ENCODE measurements around the gene CNFN.

DNA sequence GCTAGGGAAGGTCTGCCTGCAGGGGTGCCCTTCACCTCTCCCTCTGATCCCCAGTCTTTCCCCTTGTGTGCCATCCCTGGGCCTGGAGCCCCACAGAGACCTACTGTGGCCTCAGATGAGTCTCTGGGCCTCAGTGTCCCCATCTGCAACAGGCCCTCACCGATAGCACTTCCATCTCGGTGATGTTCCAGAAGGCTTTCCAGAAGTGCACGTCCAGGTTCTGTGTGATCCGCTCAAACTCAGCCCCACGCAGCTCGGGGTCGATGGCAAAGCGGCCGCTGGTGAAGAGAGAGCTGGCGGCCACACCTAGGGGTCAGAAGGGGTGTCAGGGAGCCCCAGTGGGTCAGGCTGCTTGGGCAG, 17.7 kb upstream of the CNFN start:
- TF ChIP-seq CTCF (IDR thresholded peaks at IDR 0.05 in 2 of 3, conservative IDR thresholded peaks at IDR 0.05 in 1 of 3; ENCODE audit: control insufficient read depth in 2 of 3, extremely low read depth in 1 of 3, insufficient read depth in 1 of 3, low read depth in 3 of 3, low read length in 3 of 3) = no peak
- TF ChIP-seq, protein P1, sequence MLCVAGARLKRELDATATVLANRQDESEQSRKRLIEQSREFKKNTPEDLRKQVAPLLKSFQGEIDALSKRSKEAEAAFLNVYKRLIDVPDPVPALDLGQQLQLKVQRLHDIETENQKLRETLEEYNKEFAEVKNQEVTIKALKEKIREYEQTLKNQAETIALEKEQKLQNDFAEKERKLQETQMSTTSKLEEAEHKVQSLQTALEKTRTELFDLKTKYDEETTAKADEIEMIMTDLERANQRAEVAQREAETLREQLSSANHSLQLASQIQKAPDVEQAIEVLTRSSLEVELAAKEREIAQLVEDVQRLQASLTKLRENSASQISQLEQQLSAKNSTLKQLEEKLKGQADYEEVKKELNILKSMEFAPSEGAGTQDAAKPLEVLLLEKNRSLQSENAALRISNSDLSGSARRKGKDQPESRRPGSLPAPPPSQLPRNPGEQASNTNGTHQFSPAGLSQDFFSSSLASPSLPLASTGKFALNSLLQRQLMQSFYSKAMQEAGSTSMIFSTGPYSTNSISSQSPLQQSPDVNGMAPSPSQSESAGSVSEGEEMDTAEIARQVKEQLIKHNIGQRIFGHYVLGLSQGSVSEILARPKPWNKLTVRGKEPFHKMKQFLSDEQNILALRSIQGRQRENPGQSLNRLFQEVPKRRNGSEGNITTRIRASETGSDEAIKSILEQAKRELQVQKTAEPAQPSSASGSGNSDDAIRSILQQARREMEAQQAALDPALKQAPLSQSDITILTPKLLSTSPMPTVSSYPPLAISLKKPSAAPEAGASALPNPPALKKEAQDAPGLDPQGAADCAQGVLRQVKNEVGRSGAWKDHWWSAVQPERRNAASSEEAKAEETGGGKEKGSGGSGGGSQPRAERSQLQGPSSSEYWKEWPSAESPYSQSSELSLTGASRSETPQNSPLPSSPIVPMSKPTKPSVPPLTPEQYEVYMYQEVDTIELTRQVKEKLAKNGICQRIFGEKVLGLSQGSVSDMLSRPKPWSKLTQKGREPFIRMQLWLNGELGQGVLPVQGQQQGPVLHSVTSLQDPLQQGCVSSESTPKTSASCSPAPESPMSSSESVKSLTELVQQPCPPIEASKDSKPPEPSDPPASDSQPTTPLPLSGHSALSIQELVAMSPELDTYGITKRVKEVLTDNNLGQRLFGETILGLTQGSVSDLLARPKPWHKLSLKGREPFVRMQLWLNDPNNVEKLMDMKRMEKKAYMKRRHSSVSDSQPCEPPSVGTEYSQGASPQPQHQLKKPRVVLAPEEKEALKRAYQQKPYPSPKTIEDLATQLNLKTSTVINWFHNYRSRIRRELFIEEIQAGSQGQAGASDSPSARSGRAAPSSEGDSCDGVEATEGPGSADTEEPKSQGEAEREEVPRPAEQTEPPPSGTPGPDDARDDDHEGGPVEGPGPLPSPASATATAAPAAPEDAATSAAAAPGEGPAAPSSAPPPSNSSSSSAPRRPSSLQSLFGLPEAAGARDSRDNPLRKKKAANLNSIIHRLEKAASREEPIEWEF (IDR thresholded peaks at IDR 0.05; ENCODE audit: insufficient replicate concordance, low read depth, low read length) = no peak
- TF ChIP-seq ZBTB40 (IDR thresholded peaks at IDR 0.05; ENCODE audit: borderline replicate concordance) = no peak
- no peak for TF ChIP-seq ZNF687 (IDR thresholded peaks at IDR 0.05)
- no peak for TF ChIP-seq CREB1 (IDR thresholded peaks at IDR 0.05; ENCODE audit: low read depth)
- no peak for TF ChIP-seq ZBTB11 (CRISPR knock-in tag; IDR thresholded peaks at IDR 0.05)
- peak; percentile 6; the same call in 1 of the 2 replicates for TF ChIP-seq POLR2A (IDR thresholded peaks at IDR 0.05; ENCODE audit: low read depth, low read length)
- no peak for TF ChIP-seq NRF1 (conservative IDR thresholded peaks at IDR 0.05; ENCODE audit: low read depth, low read length)
- TF ChIP-seq ZNF217 (IDR thresholded peaks at IDR 0.05) = no peak

Data from GM12878 (cell line).